IMR-90 (cell line): ENCODE results near the gene TM2D3. TPM values are rescaled to one million over a fixed set of nuclear protein-coding genes. Genes with fewer than 3 reads are reported as not detected.

Experiments used
- ATAC-seq: fragments of 200-7000 bp; cut with Tn5 transposase; 2 replicates; pipeline ENCODE4 v1.9.1; 2020; ENCODE audit warnings: low read depth, mild to moderate bottlenecking, moderate library complexity
- BruUV-seq: library from RNA; stranded (reverse); fragments of 400-500 nt; replicated peaks from 2 replicates; lab custom pipeline; 2021; lab: Mats Ljungman, UMichigan
- CTCF ChIA-PET: fragments of 300-600 bp; formaldehyde crosslinking; extraction: SDS; loops from one replicate; lab custom pipeline; 2021; ENCODE audit warnings: antibody characterized with exemption; lab: Yijun Ruan, JAX
- POLR2A ChIA-PET: fragments of 300-600 bp; sonication (Branson Sonifier 250); formaldehyde crosslinking; loops from one replicate; lab custom pipeline; 2022; ENCODE audit warnings: antibody characterized with exemption; ENCODE audit not compliant: unreplicated experiment; lab: Charles Lee
- DNase-seq: peaks from one replicate; pipeline ENCODE4 v3.0.0; 2013
- H2AFZ ChIP-seq: replicated peaks from 2 replicates; pipeline ENCODE3; 2013; ENCODE audit warnings: low read length, mild to moderate bottlenecking; ENCODE audit not compliant: poor library complexity
- H2AK5ac ChIP-seq: 2 replicates; pipeline ENCODE4 v1.6.1; 2013; ENCODE audit warnings: low read depth, low read length, inconsistent platforms
- H2AK9ac ChIP-seq: replicated peaks from 2 replicates; pipeline ENCODE3; 2013; ENCODE audit warnings: mild to moderate bottlenecking, low read depth, low read length, moderate library complexity; ENCODE audit not compliant: poor library complexity
- H2BK120ac ChIP-seq: 2 replicates; pipeline ENCODE4 v1.6.1; 2013; ENCODE audit warnings: low read depth, low read length, inconsistent platforms
- H2BK15ac ChIP-seq: 3 replicates; pipeline ENCODE4 v1.6.1; 2013; ENCODE audit warnings: low read depth, low read length, inconsistent platforms
- H2BK20ac ChIP-seq: 2 replicates; pipeline ENCODE4 v1.6.1; 2013; ENCODE audit warnings: low read depth, mild to moderate bottlenecking, inconsistent platforms, low read length, moderate library complexity
- H2BK5ac ChIP-seq: 2 replicates; pipeline ENCODE4 v1.6.1; 2013; ENCODE audit warnings: mild to moderate bottlenecking, low read depth, low read length, inconsistent platforms; ENCODE audit not compliant: poor library complexity, severe bottlenecking
- H3K14ac ChIP-seq: replicated peaks from 2 replicates; pipeline ENCODE4 v1.6.1; 2013; ENCODE audit warnings: low read depth, low read length, inconsistent platforms
- H3K18ac ChIP-seq: 2 replicates; pipeline ENCODE4 v1.6.1; 2013; ENCODE audit warnings: low read depth, low read length, control low read depth
- H3K23ac ChIP-seq: 2 replicates; pipeline ENCODE4 v1.6.1; 2013; ENCODE audit warnings: low read depth, low read length, inconsistent platforms
- H3K27ac ChIP-seq: 2 replicates; pipeline ENCODE4 v1.5.1; 2013; ENCODE audit warnings: mild to moderate bottlenecking, control low read depth, low read length; ENCODE audit not compliant: insufficient read depth
- H3K27me3 ChIP-seq: 2 replicates; pipeline ENCODE4 v1.6.1; 2013; ENCODE audit warnings: low read length; ENCODE audit not compliant: control insufficient read depth, insufficient read depth
- H3K36me3 ChIP-seq: 2 replicates; pipeline ENCODE4 v1.6.1; 2013; ENCODE audit warnings: low read length, mixed read lengths; ENCODE audit not compliant: control insufficient read depth, insufficient read depth
- H3K4ac ChIP-seq: 2 replicates; pipeline ENCODE4 v1.6.1; 2013; ENCODE audit warnings: low read depth, low read length, inconsistent platforms
- H3K4me1 ChIP-seq: 2 replicates; pipeline ENCODE4 v1.6.1; 2013; ENCODE audit warnings: low read length, mixed read lengths; ENCODE audit not compliant: control insufficient read depth, insufficient read depth
- H3K4me2 ChIP-seq: 2 replicates; pipeline ENCODE4 v1.6.1; 2013; ENCODE audit warnings: low read depth, mild to moderate bottlenecking, control low read depth, low read length, moderate library complexity
- H3K4me3 ChIP-seq: 2 replicates; pipeline ENCODE4 v1.5.1; 2013; ENCODE audit warnings: low read depth, mild to moderate bottlenecking, control low read depth, low read length, moderate library complexity; ENCODE audit not compliant: insufficient read depth
- H3K56ac ChIP-seq: 2 replicates; pipeline ENCODE4 v1.6.1; 2013; ENCODE audit warnings: low read length, inconsistent platforms; ENCODE audit not compliant: insufficient read depth; ENCODE audit errors: extremely low read depth
- H3K79me1 ChIP-seq, 2 experiments: 2 replicates each; pipeline ENCODE4 v1.6.1; 2013; ENCODE audit warnings: low read length in 2 of 2, inconsistent platforms in 1 of 2, low read depth in 1 of 2
- H3K9ac ChIP-seq: 2 replicates; pipeline ENCODE4 v1.6.1; 2013; ENCODE audit warnings: low read depth, low read length, control low read depth
- H3K9me1 ChIP-seq: 2 replicates; pipeline ENCODE4 v1.6.1; 2013; ENCODE audit warnings: low read length, inconsistent platforms; ENCODE audit not compliant: insufficient read depth
- H3K9me3 ChIP-seq: 2 replicates; pipeline ENCODE4 v1.6.1; 2013; ENCODE audit warnings: low read length; ENCODE audit not compliant: control insufficient read depth, insufficient read depth
- H4K20me1 ChIP-seq: 2 replicates; pipeline ENCODE4 v1.6.1; 2013; ENCODE audit warnings: low read length, inconsistent platforms; ENCODE audit not compliant: insufficient read depth
- H4K5ac ChIP-seq: 2 replicates; pipeline ENCODE4 v1.6.1; 2013; ENCODE audit warnings: mild to moderate bottlenecking, low read depth, low read length, control low read depth
- H4K8ac ChIP-seq, 2 experiments: 2 replicates each; pipeline ENCODE4 v1.6.1; 2013; ENCODE audit warnings: low read depth in 2 of 2, low read length in 2 of 2, control low read depth in 1 of 2, inconsistent platforms in 1 of 2
- H4K91ac ChIP-seq: 2 replicates; pipeline ENCODE4 v1.6.1; 2013; ENCODE audit warnings: low read depth, low read length, inconsistent platforms; ENCODE audit not compliant: insufficient read depth
- BHLHE40 ChIP-seq: fragments of 150-350 bp; IDR thresholded peaks from 2 replicates; pipeline ENCODE4 v1.6.1; 2016; ENCODE audit warnings: mild to moderate bottlenecking, low read depth, low read length
- CEBPB ChIP-seq: IDR thresholded peaks from 2 replicates; pipeline ENCODE4 v1.6.1; 2012; ENCODE audit warnings: low read depth, low read length, improper control_type of control experiment
- CHD1 ChIP-seq: IDR thresholded peaks from 2 replicates; pipeline ENCODE4 v1.6.1; 2012; ENCODE audit warnings: low read depth, low read length, improper control_type of control experiment
- MAFK ChIP-seq: IDR thresholded peaks from 2 replicates; pipeline ENCODE4 v1.6.1; 2012; ENCODE audit warnings: low read depth, low read length, improper control_type of control experiment
- MAZ ChIP-seq: IDR thresholded peaks from 2 replicates; pipeline ENCODE4 v1.6.1; 2012; ENCODE audit warnings: low read depth, mild to moderate bottlenecking, low read length, improper control_type of control experiment, moderate library complexity, borderline replicate concordance
- MXI1 ChIP-seq: IDR thresholded peaks from 2 replicates; pipeline ENCODE4 v1.6.1; 2012; ENCODE audit warnings: low read depth, mild to moderate bottlenecking, low read length, moderate library complexity, borderline replicate concordance
- NFE2L2 ChIP-seq: fragments of 150-350 bp; IDR thresholded peaks from 2 replicates; pipeline ENCODE4 v1.6.1; 2016; ENCODE audit warnings: low read depth, mild to moderate bottlenecking, low read length
- RAD21 ChIP-seq: IDR thresholded peaks from 2 replicates; pipeline ENCODE4 v1.6.1; 2012; ENCODE audit warnings: low read length, improper control_type of control experiment
- RFX5 ChIP-seq: IDR thresholded peaks from 2 replicates; pipeline ENCODE4 v1.8.0; 2012; ENCODE audit warnings: low read depth, mild to moderate bottlenecking, low read length, moderate library complexity
- WGBS, 2 experiments: methylation state at CpG; one replicate each; pipeline versions ENCODE4 v1.1.5 to v1.1.7; 2013; ENCODE audit warnings: missing lambda C conversion rate in 2 of 2; ENCODE audit not compliant: insufficient read length in 1 of 2; ENCODE audit errors: extremely low coverage in 2 of 2; 5-methylcytosine and 5-hydroxymethylcytosine counted together
- dilution Hi-C: fragments of 300-500 bp; cut with HindIII; formaldehyde crosslinking; loops from one replicate; pipeline ENCODE4 v1.14.3; 2018; ENCODE audit warnings: low sequenced_read_pairs; ENCODE audit not compliant: unreplicated experiment
- in situ Hi-C: fragments of 300-500 bp; cut with MboI; formaldehyde crosslinking; loops from 3 replicates; pipeline ENCODE4 v1.14.3; 2019; ENCODE audit warnings: low sequenced_read_pairs, inconsistent platforms, mixed read lengths
- intact Hi-C: fragments of 100-400 bp; cut with micrococcal nuclease; formaldehyde crosslinking; loops from 2 replicates; pipeline ENCODE4 v1.10.0; 2022
- polyA plus RNA-seq, 3 experiments: library from polyadenylated mRNA; depleted of rRNA; stranded (reverse); fragments of >200 nt; gene quantifications; 2 replicates each; pipeline ENCODE4 v1.2.3, GENCODE V29; 2012; ENCODE audit warnings: low replicate concordance in 1 of 3
- total RNA-seq: library from RNA; depleted of rRNA; stranded (reverse); fragments of >200 nt; gene quantifications from 2 replicates; pipeline ENCODE4 v1.2.3, GENCODE V29; 2012
- TF ChIP-seq, protein P1 (sequence below): fragments of 150-350 bp; IDR thresholded peaks from 2 replicates; pipeline ENCODE4 v1.6.1; 2017; ENCODE audit warnings: mild to moderate bottlenecking, antibody characterized with exemption, low read length, low read depth
- TF ChIP-seq, protein P2 (sequence below): conservative IDR thresholded peaks from 2 replicates; pipeline ENCODE4 v1.5.1; 2012; ENCODE audit warnings: mild to moderate bottlenecking, low read depth, low read length, improper control_type of control experiment

TM2D3 gene
- total and polyA plus RNA-seq, 2 of the 4 experiments (the other 2 are of a cell fraction), result 27.4 to 34.5 TPM

DNA sequence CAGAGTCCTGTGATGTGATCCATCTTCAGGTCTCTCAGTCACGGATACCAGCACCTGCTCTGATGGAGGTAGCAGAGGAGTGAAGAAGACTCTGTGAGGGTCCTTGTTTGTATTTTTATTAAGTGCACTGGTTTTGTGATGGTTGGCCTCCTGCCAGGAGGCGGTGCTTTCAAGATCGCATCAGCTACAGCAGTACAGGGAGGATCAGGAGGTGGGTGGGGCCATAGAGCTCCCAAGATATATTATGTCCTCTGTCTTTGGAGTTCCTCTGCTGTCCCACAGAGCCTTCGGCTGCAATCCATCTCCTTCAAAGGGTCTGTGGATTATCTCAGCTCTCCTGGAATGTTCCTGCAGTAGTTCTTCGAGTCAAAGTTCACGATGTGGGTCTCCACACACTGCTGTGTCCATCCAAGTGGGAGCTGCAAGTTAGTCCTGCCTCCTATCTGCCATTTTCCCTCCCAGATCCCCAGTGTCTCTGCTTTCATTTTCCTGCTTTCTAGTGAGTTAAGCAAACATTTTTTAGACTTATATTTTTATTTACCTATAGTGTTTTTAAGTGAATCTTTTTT is 54.7 kb downstream of the TM2D3 start:
- no peak overlapping the region for H4K91ac ChIP-seq
- no TSS peak for BruUV-seq
- POLR2A ChIA-PET, result no interaction called here
- no peak overlapping the region for H3K9ac ChIP-seq
- TF ChIP-seq MXI1 (no peak), RAD21 (no peak), NFE2L2 (no peak), CHD1 (no peak), MAFK (no peak), CEBPB (no peak), BHLHE40 (no peak), MAZ (no peak), RFX5 (no peak)
- TF ChIP-seq, protein P1, sequence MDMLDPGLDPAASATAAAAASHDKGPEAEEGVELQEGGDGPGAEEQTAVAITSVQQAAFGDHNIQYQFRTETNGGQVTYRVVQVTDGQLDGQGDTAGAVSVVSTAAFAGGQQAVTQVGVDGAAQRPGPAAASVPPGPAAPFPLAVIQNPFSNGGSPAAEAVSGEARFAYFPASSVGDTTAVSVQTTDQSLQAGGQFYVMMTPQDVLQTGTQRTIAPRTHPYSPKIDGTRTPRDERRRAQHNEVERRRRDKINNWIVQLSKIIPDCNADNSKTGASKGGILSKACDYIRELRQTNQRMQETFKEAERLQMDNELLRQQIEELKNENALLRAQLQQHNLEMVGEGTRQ, result no peak
- TF ChIP-seq, protein P2, sequence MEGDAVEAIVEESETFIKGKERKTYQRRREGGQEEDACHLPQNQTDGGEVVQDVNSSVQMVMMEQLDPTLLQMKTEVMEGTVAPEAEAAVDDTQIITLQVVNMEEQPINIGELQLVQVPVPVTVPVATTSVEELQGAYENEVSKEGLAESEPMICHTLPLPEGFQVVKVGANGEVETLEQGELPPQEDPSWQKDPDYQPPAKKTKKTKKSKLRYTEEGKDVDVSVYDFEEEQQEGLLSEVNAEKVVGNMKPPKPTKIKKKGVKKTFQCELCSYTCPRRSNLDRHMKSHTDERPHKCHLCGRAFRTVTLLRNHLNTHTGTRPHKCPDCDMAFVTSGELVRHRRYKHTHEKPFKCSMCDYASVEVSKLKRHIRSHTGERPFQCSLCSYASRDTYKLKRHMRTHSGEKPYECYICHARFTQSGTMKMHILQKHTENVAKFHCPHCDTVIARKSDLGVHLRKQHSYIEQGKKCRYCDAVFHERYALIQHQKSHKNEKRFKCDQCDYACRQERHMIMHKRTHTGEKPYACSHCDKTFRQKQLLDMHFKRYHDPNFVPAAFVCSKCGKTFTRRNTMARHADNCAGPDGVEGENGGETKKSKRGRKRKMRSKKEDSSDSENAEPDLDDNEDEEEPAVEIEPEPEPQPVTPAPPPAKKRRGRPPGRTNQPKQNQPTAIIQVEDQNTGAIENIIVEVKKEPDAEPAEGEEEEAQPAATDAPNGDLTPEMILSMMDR, result no peak
- no peaks in the 10 kb centered on the region; the same call in 1 of the 2 replicates for H3K9me3 ChIP-seq
- ATAC-seq (no peak), DNase-seq (no peak)
- no peak overlapping the region for H4K5ac ChIP-seq
- H2BK120ac ChIP-seq, result no peak overlapping the region
- H3K4me3 ChIP-seq, result no peak overlapping the region
- H2BK5ac ChIP-seq, result no peak overlapping the region
- WGBS, 2 experiments, result no CpG with 5 or more reads among the region's 6 CpGs
- no peak overlapping the region for H3K14ac ChIP-seq
- H4K20me1 ChIP-seq, result no peaks in the 10 kb centered on the region
- no peak overlapping the region for H2BK20ac ChIP-seq
- peaks cover 9% of the 10 kb centered on the region for H3K27me3 ChIP-seq
- H4K8ac ChIP-seq, result no peak overlapping the region
- no peaks in the 10 kb centered on the region for H3K36me3 ChIP-seq
- in situ Hi-C loops (no loop called here), dilution Hi-C loops (no loop called here), intact Hi-C loops (no loop called here)
- no peaks in the 10 kb centered on the region for H3K79me1 ChIP-seq
- H3K9me1 ChIP-seq, result no peaks in the 10 kb centered on the region
- CTCF ChIA-PET, result no interaction called here
- H3K4me1 ChIP-seq, result no peaks in the 10 kb centered on the region
- H3K23ac ChIP-seq, result no peak overlapping the region
- H3K4ac ChIP-seq, result no peak overlapping the region
- no peak overlapping the region for H2AK5ac ChIP-seq
- no peak overlapping the region for H2BK15ac ChIP-seq
- H3K56ac ChIP-seq, result no peak overlapping the region
- H2AFZ ChIP-seq, result no peak overlapping the region
- H3K4me2 ChIP-seq, result no peak overlapping the region; the same call in 1 of the 2 replicates
- no peak overlapping the region for H2AK9ac ChIP-seq
- H3K18ac ChIP-seq, result no peak overlapping the region
- no peak overlapping the region for H3K27ac ChIP-seq
